ENCODE data around the gene FAM237A. TPM values are rescaled to one million over a fixed set of nuclear protein-coding genes. Genes with fewer than 3 reads are reported as not detected.

FAM237A gene
- polyA plus RNA-seq, 1 donor, result not detected

DNA sequence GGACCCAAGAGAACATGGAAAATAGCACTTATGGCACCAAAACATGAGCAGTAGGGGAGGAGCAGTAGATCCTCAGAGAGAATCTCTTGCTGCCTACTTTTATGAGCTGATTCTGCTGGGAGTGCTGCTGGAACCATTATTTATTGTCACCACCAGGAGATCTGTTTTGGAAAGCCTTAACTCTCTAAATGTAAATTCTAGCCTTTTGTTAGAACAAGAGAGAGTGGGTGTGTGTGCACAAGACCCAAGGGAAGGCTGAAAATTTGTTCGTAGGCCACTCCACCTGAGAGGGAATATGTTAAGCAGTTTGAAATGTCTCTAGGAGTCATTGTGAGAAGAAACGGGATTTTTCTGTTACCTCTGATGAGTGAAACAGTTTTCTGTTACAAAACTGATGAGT lies 16.2 kb upstream of the FAM237A start:
- DNase-seq, result no peak
- no peaks in the 10 kb centered on the region for H3K27me3 ChIP-seq (ENCODE audit: control insufficient read depth, insufficient read depth, low read length)
- WGBS (ENCODE audit: insufficient coverage, low lambda C conversion rate), result 84% methylated on average over 2 of the region's 2 CpGs

GRCh38 chr2:206627632-206628031 lies 14.7 kb upstream of the FAM237A start:
- Histone ChIP-seq H3K27ac (ENCODE audit: low read length) (no peak overlapping the region), H3K4me3 (ENCODE audit: low read length) (no peak overlapping the region), H3K9me3 (ENCODE audit: control insufficient read depth, low read depth, low read length) (no peaks in the 10 kb centered on the region), H3K36me3 (ENCODE audit: control insufficient read depth, insufficient read depth, low read length) (no peaks in the 10 kb centered on the region), H3K27me3 (ENCODE audit: control insufficient read depth, insufficient read depth, low read length) (no peaks in the 10 kb centered on the region), H3K4me1 (ENCODE audit: control insufficient read depth, insufficient read depth, low read length) (no peaks in the 10 kb centered on the region)
- no peak for DNase-seq

More for the DNA sequence above, 16.2 kb upstream of the FAM237A start:
- Histone ChIP-seq H3K4me3 (ENCODE audit: low read length) (no peak overlapping the region), H3K9me3 (ENCODE audit: control insufficient read depth, low read depth, low read length) (no peaks in the 10 kb centered on the region), H3K36me3 (ENCODE audit: control insufficient read depth, insufficient read depth, low read length) (no peaks in the 10 kb centered on the region), H3K27ac (ENCODE audit: low read length) (no peak overlapping the region), H3K4me1 (ENCODE audit: control insufficient read depth, insufficient read depth, low read length) (no peaks in the 10 kb centered on the region)

DNA sequence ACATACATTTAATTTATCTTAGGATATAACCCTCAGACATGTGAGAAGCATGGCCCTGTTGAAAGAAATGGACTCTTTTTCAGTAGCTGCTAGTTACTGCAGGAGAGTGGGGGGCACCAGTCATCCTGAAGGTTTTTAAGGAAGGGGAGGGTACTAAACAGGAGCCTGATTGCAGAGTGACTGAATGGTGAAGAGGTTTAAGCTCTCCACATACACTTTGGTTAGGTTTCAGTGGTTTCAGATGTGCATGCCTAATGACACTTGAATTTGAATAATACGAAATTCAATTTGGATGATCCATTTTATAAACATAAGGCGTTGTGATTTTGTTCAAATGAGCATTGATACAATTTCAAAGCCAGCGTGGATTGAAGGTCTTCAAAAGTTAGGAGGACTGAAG lies 10.9 kb upstream of the FAM237A start:
- DNase-seq, result no peak
- H3K4me1 ChIP-seq (ENCODE audit: control insufficient read depth, insufficient read depth, low read length), result no peaks in the 10 kb centered on the region
- no peak overlapping the region for H3K27ac ChIP-seq (ENCODE audit: low read length)
- H3K27me3 ChIP-seq (ENCODE audit: control insufficient read depth, insufficient read depth, low read length), result no peaks in the 10 kb centered on the region
- WGBS (ENCODE audit: insufficient coverage, low lambda C conversion rate), result 48% methylated on average over 2 of the region's 3 CpGs
- no peaks in the 10 kb centered on the region for H3K36me3 ChIP-seq (ENCODE audit: control insufficient read depth, insufficient read depth, low read length)
- H3K4me3 ChIP-seq (ENCODE audit: low read length), result no peak overlapping the region
- no peaks in the 10 kb centered on the region for H3K9me3 ChIP-seq (ENCODE audit: control insufficient read depth, low read depth, low read length)

DNA sequence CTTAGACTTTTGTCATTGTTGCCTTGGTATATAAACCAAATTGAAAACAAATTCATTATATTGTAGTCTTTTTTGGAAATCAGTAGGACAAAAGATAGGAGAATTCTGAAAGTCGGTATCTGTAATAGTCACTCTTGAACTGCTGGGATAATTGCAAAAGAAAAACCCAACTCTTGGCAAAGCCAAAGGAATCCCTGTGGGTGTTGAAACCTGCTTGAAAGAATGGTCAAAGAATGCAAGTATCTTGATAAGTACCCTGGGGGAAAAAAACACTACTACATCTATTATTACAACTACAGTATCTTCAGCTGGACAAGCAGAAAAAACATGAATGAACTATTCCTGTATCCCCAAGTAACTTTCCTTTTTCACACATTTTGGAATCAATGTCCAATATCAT lies 7.3 kb upstream of the FAM237A start:
- Histone ChIP-seq H3K9me3 (ENCODE audit: control insufficient read depth, low read depth, low read length) (no peaks in the 10 kb centered on the region), H3K27me3 (ENCODE audit: control insufficient read depth, insufficient read depth, low read length) (no peaks in the 10 kb centered on the region), H3K4me3 (ENCODE audit: low read length) (no peak overlapping the region), H3K4me1 (ENCODE audit: control insufficient read depth, insufficient read depth, low read length) (no peaks in the 10 kb centered on the region), H3K36me3 (ENCODE audit: control insufficient read depth, insufficient read depth, low read length) (no peaks in the 10 kb centered on the region), H3K27ac (ENCODE audit: low read length) (no peak overlapping the region)
- no peak for DNase-seq
- 86% methylated on average over 1 of the region's 1 CpG for WGBS (ENCODE audit: insufficient coverage, low lambda C conversion rate)

DNA sequence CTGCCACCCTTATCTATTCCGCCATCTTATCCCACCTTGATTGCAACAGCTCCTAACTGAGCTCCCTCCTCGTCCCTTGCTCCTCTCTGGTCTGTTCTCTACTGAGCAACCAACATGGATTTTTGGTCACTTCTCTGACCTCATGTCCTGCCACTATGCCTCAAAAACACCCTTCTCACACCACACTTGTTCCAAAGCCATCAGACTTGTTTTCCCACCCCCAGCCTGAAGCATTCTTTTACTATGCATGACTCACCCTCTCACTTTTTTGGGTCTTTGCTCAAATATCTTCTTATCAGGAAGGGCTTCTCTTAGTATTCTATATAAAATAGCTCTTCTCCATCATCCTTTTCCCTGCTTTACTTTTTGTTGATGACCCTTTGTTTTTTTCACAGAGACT lies 2.7 kb upstream of the FAM237A start:
- H3K4me1 ChIP-seq (ENCODE audit: control insufficient read depth, insufficient read depth, low read length), result no peaks in the 10 kb centered on the region
- H3K4me3 ChIP-seq (ENCODE audit: low read length), result no peak overlapping the region
- H3K27me3 ChIP-seq (ENCODE audit: control insufficient read depth, insufficient read depth, low read length), result peaks cover 22% of the 10 kb centered on the region
- DNase-seq, result no peak
- peaks cover 6% of the 10 kb centered on the region for H3K9me3 ChIP-seq (ENCODE audit: control insufficient read depth, low read depth, low read length)
- no peaks in the 10 kb centered on the region for H3K36me3 ChIP-seq (ENCODE audit: control insufficient read depth, insufficient read depth, low read length)
- H3K27ac ChIP-seq (ENCODE audit: low read length), result no peak overlapping the region
- 20% methylated on average over 1 of the region's 2 CpGs for WGBS (ENCODE audit: insufficient coverage, low lambda C conversion rate)

DNA sequence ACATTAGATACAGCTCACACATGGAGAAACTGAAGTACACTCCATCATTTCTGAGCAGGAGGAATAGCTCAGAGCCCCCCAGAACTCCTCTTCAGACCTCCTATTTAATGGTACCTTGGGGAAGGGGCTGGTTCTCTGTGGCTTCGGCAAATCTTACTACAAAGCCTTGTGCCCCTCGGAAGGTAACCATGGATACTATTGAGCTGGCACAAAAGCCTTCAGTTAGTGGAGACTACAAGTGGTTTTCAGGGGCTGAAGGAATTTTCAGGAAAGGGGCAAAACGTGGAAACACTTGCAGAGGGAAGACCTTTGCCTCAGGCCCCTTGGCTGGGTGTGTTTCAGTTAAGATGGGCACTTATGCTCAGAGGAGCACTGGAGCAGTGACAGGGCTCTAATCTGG lies 1.1 kb upstream of the FAM237A start:
- no peak overlapping the region for H3K4me3 ChIP-seq (ENCODE audit: low read length)
- H3K27ac ChIP-seq (ENCODE audit: low read length), result no peak overlapping the region
- no peaks in the 10 kb centered on the region for H3K36me3 ChIP-seq (ENCODE audit: control insufficient read depth, insufficient read depth, low read length)
- H3K9me3 ChIP-seq (ENCODE audit: control insufficient read depth, low read depth, low read length), result peaks cover 6% of the 10 kb centered on the region
- H3K27me3 ChIP-seq (ENCODE audit: control insufficient read depth, insufficient read depth, low read length), result peaks cover 22% of the 10 kb centered on the region
- H3K4me1 ChIP-seq (ENCODE audit: control insufficient read depth, insufficient read depth, low read length), result no peaks in the 10 kb centered on the region
- no CpG with 5 or more reads among the region's 3 CpGs for WGBS (ENCODE audit: insufficient coverage, low lambda C conversion rate)
- no peak for DNase-seq

DNA sequence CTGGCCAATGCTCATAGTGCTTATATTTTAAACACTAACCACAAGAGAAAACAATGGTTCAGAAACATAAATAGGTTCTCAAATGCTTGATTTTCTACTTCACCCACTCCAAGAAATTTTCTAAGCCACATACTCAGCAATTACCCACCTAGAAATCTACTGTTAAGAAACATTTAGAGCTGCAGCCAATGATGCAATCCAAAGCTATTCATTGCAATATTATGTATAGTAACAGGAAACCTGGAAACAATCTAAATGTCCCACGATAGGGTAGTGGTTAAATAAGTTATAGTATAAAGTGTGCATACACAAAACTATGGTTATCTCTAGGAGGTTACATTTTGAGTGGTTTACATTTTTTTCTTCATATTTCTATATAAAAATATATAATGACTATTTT lies 5.7 kb downstream of the FAM237A start:
- no CpG with 5 or more reads among the region's 1 CpG for WGBS (ENCODE audit: insufficient coverage, low lambda C conversion rate)
- Histone ChIP-seq H3K27me3 (ENCODE audit: control insufficient read depth, insufficient read depth, low read length) (no peaks in the 10 kb centered on the region), H3K4me1 (ENCODE audit: control insufficient read depth, insufficient read depth, low read length) (no peaks in the 10 kb centered on the region), H3K9me3 (ENCODE audit: control insufficient read depth, low read depth, low read length) (no peaks in the 10 kb centered on the region), H3K27ac (ENCODE audit: low read length) (no peak overlapping the region), H3K4me3 (ENCODE audit: low read length) (no peak overlapping the region), H3K36me3 (ENCODE audit: control insufficient read depth, insufficient read depth, low read length) (no peaks in the 10 kb centered on the region)
- no peak for DNase-seq

GRCh38 chr2:206657087-206657486 lies 14.8 kb downstream of the FAM237A start:
- Histone ChIP-seq H3K36me3 (ENCODE audit: control insufficient read depth, insufficient read depth, low read length) (no peaks in the 10 kb centered on the region), H3K4me1 (ENCODE audit: control insufficient read depth, insufficient read depth, low read length) (no peaks in the 10 kb centered on the region), H3K9me3 (ENCODE audit: control insufficient read depth, low read depth, low read length) (no peaks in the 10 kb centered on the region), H3K27me3 (ENCODE audit: control insufficient read depth, insufficient read depth, low read length) (no peaks in the 10 kb centered on the region), H3K27ac (ENCODE audit: low read length) (no peak overlapping the region), H3K4me3 (ENCODE audit: low read length) (no peak overlapping the region)
- no CpG with 5 or more reads among the region's 1 CpG for WGBS (ENCODE audit: insufficient coverage, low lambda C conversion rate)
- no peak for DNase-seq

GRCh38 chr2:206665251-206665650 lies 23.0 kb downstream of the FAM237A start:
- H3K9me3 ChIP-seq (ENCODE audit: control insufficient read depth, low read depth, low read length), result no peaks in the 10 kb centered on the region
- DNase-seq, result no peak
- no peaks in the 10 kb centered on the region for H3K4me1 ChIP-seq (ENCODE audit: control insufficient read depth, insufficient read depth, low read length)
- H3K4me3 ChIP-seq (ENCODE audit: low read length), result no peak overlapping the region
- no peak overlapping the region for H3K27ac ChIP-seq (ENCODE audit: low read length)
- WGBS (ENCODE audit: insufficient coverage, low lambda C conversion rate), result 100% methylated on average over 1 of the region's 3 CpGs
- H3K27me3 ChIP-seq (ENCODE audit: control insufficient read depth, insufficient read depth, low read length), result no peaks in the 10 kb centered on the region
- no peaks in the 10 kb centered on the region for H3K36me3 ChIP-seq (ENCODE audit: control insufficient read depth, insufficient read depth, low read length)

DNA sequence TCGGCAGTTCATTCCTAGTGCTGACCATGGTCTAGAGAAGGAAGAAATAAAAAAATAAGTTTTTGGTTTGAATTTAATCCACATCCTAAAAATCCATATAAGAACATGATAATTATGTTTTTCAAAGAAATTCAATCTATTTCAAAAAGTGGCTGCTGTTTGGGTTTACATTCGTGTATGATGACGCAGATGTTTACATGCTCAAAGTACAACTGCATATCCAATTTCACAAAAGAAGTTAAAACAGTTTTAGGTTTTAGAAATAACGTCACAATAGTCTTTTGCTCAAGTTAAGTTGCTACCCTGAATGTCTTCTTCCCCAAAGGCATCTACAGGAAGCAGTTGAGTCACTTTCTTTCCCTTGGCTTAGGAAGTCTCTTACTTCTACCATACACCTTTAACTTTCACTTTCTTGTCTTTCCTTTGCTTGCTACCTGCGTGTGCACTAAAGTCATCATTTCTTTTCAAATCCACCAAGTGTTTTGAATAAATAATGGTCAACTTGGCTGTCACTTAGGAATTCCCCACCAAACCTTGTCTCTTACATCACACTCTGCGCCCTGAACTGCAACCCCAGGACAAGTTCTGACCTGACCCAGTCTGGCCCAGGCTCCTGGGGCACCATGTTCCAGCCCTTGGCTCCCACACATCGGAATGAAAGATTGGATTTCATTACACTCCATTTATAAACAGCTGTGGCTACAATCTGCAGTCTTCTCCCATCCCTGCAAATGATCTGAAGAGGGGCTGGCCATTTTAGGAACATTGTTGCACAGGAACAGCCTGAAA lies 28.4 kb downstream of the FAM237A start:
- H3K9me3 ChIP-seq (ENCODE audit: control insufficient read depth, low read depth, low read length), result no peaks in the 10 kb centered on the region
- H3K4me3 ChIP-seq (ENCODE audit: low read length), result no peak overlapping the region
- H3K27me3 ChIP-seq (ENCODE audit: control insufficient read depth, insufficient read depth, low read length), result no peaks in the 10 kb centered on the region
- H3K36me3 ChIP-seq (ENCODE audit: control insufficient read depth, insufficient read depth, low read length), result no peaks in the 10 kb centered on the region
- no peak for DNase-seq
- 100% methylated on average over 4 of the region's 7 CpGs for WGBS (ENCODE audit: insufficient coverage, low lambda C conversion rate)
- no peak overlapping the region for H3K27ac ChIP-seq (ENCODE audit: low read length)
- no peaks in the 10 kb centered on the region for H3K4me1 ChIP-seq (ENCODE audit: control insufficient read depth, insufficient read depth, low read length)

GRCh38 chr2:206683546-206683945 lies 41.3 kb downstream of the FAM237A start:
- no peaks in the 10 kb centered on the region for H3K27me3 ChIP-seq (ENCODE audit: control insufficient read depth, insufficient read depth, low read length)
- no peak for DNase-seq
- WGBS (ENCODE audit: insufficient coverage, low lambda C conversion rate), result 90% methylated on average over 2 of the region's 4 CpGs
- no peaks in the 10 kb centered on the region for H3K9me3 ChIP-seq (ENCODE audit: control insufficient read depth, low read depth, low read length)
- H3K4me3 ChIP-seq (ENCODE audit: low read length), result no peak overlapping the region
- no peaks in the 10 kb centered on the region for H3K36me3 ChIP-seq (ENCODE audit: control insufficient read depth, insufficient read depth, low read length)
- H3K27ac ChIP-seq (ENCODE audit: low read length), result no peak overlapping the region
- H3K4me1 ChIP-seq (ENCODE audit: control insufficient read depth, insufficient read depth, low read length), result no peaks in the 10 kb centered on the region

All from large intestine (tissue), 3 donors.